SK-N-DZ (cell line): Measurements from ENCODE around the gene TYMP.
"Not testable (repeated sequence)": the region's sequence is repeated elsewhere in the genome, so short reads cannot be mapped to it uniquely, and the experiment has no call there.

Experiments used
- DNase-seq: peaks from one replicate; pipeline ENCODE4 v3.0.0-alpha.2; 2015; ENCODE audit warnings: low spot score

TYMP gene

DNA sequence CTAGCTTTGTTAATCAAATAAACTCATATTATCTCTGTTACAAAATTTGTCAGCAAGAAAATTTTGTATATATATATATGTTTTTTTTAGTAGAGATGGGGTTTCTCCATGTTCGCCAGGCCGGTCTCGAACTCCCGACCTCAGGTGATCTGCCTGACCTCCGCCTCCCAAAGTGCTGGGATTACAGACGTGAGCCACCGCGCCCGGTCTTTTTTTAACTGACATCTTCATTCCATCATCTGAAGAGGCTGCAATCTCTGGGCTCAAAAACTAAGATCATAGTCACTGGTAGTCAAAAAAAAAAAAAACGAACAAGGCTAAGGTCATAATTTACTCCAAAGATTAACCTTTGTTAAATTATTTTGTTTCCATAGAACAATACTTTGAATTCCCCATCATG, 10.6 kb upstream of the TYMP start:
- DNase-seq, result no peak

DNA sequence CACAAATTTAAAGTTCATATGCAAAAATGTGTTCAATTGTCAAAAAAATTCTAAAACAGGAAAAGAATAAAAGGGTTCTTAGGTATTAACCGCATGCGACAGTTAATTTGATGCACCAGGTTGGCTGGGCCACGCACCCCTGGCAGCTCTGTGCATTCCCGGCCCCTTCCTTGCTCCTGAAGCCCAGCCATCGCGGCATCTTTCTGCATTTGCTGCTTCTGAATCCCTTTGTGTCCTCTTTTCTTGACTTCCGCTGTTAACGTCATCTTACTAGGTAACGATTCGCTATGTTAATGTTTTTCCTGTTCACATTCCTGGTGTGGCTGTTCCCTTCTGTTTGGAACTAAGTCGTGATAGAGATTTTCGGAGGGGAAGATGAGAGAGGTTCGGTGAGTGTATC, 8.0 kb upstream of the TYMP start:
- no peak for DNase-seq

DNA sequence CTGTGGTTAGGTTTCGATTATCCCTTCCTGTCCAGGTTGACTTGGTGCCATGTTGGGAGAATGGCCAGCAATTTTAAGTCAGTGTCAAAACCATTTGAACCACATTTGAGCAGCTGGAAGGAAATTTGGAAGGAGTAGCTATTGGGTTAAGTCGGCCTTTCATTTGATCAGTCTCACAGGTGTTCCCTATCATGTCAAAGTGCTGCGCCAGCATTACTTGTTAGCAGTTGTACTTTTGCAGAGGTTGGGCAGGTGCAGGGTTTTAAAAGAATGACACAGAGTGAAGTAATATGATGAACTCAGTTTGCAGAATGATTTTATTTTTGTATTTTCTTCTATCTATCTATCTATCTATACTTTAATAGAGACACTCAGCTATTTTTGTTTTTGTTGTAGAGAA, 6.4 kb upstream of the TYMP start:
- DNase-seq, result no peak

GRCh38 chr22:50535113-50535512, 5.3 kb upstream of the TYMP start:
- no peak for DNase-seq

DNA sequence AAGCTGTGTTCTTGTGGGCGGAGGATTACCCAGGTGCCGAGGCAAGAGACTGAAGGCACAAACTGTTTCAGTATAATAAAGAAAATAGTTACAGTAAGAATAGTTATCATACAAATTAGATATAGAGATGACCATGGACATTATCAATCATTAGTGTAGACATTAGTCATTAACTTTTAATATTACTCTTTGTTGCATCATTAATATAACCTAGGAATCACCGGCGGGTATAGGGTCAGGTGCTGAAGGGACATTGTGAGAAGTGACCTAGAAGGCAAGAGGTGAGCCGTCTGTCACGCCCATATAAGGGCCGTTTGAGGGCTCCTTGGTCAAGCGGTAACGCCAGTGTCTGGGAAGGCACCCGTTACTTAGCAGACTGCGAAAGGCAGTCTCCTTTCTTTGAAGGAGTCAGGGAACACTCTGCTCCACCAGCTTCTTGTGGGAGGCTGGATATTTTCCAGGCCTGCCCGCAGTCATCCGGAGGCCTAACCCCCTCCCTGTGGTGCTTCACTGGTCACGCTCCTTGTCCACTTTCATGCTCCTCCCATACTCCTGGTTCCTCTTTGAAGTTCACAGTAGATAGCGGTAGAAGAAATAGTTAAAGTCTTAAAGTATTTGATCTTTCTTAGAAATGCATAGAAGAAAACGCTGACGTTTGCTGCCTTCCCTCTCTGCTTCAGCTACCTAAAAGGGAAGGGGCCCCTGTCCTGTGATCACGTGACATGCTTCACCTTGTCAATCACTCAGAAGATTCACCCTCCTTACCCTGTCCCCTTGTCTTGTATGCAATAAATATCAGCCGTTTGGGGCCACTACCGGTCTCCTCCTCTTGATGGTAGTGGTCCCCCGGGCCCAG, 4.3 kb upstream of the TYMP start:
- DNase-seq, result not testable (repeated sequence)

GRCh38 chr22:50532824-50533796, 3.3 kb upstream of the TYMP start:
- no peak for DNase-seq

DNA sequence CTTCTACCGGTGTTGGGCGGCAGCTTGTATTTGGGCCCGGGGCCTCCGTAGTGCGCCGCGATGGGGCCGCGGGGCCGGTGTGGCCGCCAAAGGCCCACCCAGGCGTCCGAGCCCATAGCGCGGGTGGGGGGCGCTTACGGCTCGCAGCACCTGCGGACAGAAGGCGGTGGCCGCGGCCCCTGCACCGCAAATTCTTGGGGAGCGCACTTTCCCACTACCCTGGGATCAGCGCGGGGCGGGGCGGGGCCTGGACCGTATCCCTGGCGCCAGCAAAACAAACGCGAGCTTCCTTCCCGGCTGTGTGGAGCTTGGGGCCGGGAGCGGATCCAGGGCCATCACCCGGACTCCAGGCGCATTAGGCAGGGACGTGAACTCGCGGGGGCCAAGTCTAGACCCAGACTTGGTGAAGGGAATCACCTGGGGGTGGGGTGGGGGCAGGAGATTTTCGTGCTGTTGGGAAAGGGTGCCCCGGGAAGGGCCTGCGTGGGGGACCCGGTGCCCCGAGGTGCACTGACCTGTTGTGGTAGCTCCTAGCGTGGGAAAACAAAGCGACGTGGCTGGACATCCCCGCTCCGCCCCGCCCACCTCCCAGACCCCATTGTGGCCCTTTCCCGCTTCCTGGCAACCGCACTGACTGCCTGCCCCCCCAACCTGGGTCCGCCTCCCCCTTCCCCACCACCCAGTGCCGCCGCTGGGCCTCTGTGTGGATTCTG, 2.3 kb upstream of the TYMP start:
- DNase-seq, result no peak

DNA sequence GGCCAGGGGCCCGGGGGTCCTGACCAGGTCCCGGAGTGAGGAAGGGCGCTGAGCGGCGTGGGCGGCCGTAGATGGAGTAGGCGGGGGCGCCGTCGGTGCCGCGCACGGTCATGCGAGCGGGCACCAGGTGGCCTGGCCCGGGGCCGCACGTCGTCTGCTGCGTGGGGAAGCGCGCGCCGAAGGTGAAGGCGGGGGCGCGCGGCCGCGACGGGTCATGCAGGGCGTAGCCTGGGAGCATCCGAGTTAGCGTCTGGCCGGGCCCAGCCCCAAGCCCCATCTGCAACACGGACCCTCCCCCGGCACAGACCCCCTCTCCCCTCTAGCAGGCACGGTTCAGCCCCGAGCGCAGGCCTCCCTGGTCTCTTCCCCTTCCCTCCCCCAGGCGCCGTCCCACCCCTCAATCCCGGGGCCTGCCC, 1.7 kb upstream of the TYMP start:
- DNase-seq, result no peak

GRCh38 chr22:50530877-50531545, 1.2 kb upstream of the TYMP start:
- DNase-seq, result no peak

DNA sequence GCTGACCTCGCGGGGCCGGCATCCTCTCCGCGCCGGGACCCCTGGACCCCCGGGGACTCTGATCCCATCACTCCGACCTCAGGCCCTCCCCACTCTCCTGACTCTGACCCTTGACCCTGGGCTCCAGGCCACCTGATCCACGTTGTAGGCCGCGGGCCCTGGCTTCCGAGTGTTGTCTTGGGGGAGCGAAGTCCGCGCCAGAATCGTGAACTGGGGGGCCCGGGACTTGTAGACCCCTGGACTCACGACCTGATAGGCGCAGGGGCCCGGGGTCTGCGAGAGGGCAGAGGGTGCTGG, 716 bp upstream of the TYMP start:
- no peak for DNase-seq

DNA sequence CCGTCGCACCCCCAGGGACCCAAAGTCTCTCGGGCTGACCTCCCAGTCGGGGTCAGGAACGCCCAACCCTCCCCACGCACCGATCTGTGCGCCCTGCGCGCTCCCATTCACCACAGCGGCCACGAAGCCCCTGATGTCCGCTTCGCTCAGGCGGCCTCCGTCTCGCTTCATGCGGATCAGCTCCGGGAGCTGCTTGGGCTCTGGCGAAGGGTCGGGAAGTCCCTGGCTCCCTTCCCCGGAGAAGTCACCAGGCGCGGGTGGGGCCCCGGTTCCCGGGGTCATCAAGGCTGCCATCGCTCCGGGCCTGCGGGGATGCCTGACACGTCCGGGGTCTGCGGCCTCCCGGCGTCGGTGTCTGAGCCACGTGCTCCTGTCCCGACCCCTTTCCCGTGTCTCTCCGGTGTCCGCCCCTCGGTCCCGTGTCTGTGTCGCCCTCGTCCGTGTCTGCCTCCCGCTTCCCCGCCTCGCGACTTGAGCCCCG, 356 bp downstream of the TYMP start:
- no peak for DNase-seq

GRCh38 chr22:50528682-50529415, 963 bp downstream of the TYMP start:
- no peak for DNase-seq

- DNase-seq, result no peak
These were observed 1.7 kb downstream of the TYMP start for GRCh38 chr22:50527921-50528681.

- peak; percentile 74 for DNase-seq
These were observed 2.7 kb downstream of the TYMP start for GRCh38 chr22:50526834-50527801.

- DNase-seq, result peak; percentile 84
These were observed 3.5 kb downstream of the TYMP start for GRCh38 chr22:50526108-50526833.

DNA sequence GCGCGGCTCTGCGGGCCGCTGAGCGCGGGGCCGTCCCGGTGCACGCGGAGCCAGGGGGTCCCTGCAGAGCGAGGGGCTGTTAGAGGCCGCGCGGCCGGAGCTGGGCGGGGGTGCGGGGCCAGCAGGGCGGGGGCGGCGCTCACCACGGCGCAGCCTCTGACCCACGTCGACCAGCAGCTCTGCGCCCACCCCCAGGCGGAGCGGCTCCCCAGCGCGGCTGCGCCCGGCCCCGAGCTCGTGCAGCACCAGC, 4.0 kb downstream of the TYMP start:
- DNase-seq, result no peak

- peak; percentile 96 for DNase-seq
These were observed 4.5 kb downstream of the TYMP start, which contains the start of gene SCO2 for GRCh38 chr22:50525104-50525857. Gene SCO2, minus strand, starts transcription at chr22:50525598. Its CDS starts 1,187 bp downstream, at chr22:50524411.
